Keratinocyte (primary cell): ENCODE measurements around the gene UBE2R2. TPM values are rescaled to one million over a fixed set of nuclear protein-coding genes. Genes with fewer than 3 reads are reported as not detected.

Source experiments
- DNase-seq: peaks from one replicate; pipeline ENCODE4 v3.0.0-alpha.2; 2011; ENCODE audit warnings: low read depth, missing footprints, low spot score
- FAIRE-seq: peaks from 2 replicates; lab custom pipeline; 2011; peaks lifted over from hg19 to GRCh38; lab: Jason Lieb, UNC
- H2AFZ ChIP-seq: 2 replicates; pipeline ENCODE4 v1.6.0; 2012; ENCODE audit warnings: low read length, control low read depth, inconsistent platforms; ENCODE audit not compliant: control insufficient read depth
- H3K27ac ChIP-seq: 2 replicates; pipeline ENCODE4 v1.5.1; 2011; ENCODE audit warnings: low read length; ENCODE audit not compliant: control insufficient read depth, insufficient read depth
- H3K27me3 ChIP-seq: 3 replicates; pipeline ENCODE4 v1.6.0; 2011; ENCODE audit warnings: low read length; ENCODE audit not compliant: control insufficient read depth, insufficient read depth; ENCODE audit errors: extremely low read depth
- H3K36me3 ChIP-seq, 2 experiments: 2 replicates in 1 of 2; 3 replicates in 1 of 2; pipeline ENCODE4 v1.5.1; 2011; ENCODE audit warnings: low read length in 2 of 2, mild to moderate bottlenecking in 1 of 2; ENCODE audit not compliant: control insufficient read depth in 2 of 2, insufficient read depth in 2 of 2; ENCODE audit errors: extremely low read depth in 1 of 2
- H3K4me1 ChIP-seq: 3 replicates; pipeline ENCODE4 v1.5.1; 2011; ENCODE audit warnings: low read length; ENCODE audit not compliant: control insufficient read depth, insufficient read depth; ENCODE audit errors: extremely low read depth
- H3K4me2 ChIP-seq: 3 replicates; pipeline ENCODE4 v1.6.0; 2011; ENCODE audit warnings: low read depth, low read length; ENCODE audit not compliant: control insufficient read depth, insufficient read depth; ENCODE audit errors: extremely low read depth
- H3K4me3 ChIP-seq, 3 experiments: fragments of 200-600 bp in 1 of 3; sonication (generic) in 1 of 3; 2 replicates in 2 of 3; 3 replicates in 1 of 3; pipeline ENCODE4 v1.5.1; 2011 to 2016; ENCODE audit warnings: low read length in 3 of 3, mild to moderate bottlenecking in 3 of 3, control low read depth in 2 of 3, inconsistent platforms in 1 of 3, low read depth in 1 of 3, mixed read lengths in 1 of 3, mixed run types in 1 of 3, moderate library complexity in 1 of 3; ENCODE audit not compliant: control insufficient read depth in 2 of 3, insufficient read depth in 2 of 3; ENCODE audit errors: extremely low read depth in 1 of 3
- H3K79me2 ChIP-seq: 2 replicates; pipeline ENCODE4 v1.6.0; 2012; ENCODE audit warnings: low read length; ENCODE audit not compliant: control insufficient read depth, insufficient read depth
- H3K9ac ChIP-seq: 3 replicates; pipeline ENCODE4 v1.6.0; 2011; ENCODE audit warnings: low read length; ENCODE audit not compliant: control insufficient read depth, insufficient read depth; ENCODE audit errors: extremely low read depth
- H3K9me1 ChIP-seq: 3 replicates; pipeline ENCODE4 v1.6.0; 2011; ENCODE audit warnings: low read length; ENCODE audit not compliant: control insufficient read depth, insufficient read depth; ENCODE audit errors: extremely low read depth
- H3K9me3 ChIP-seq: 2 replicates; pipeline ENCODE4 v1.5.1; 2012; ENCODE audit warnings: low read depth, low read length; ENCODE audit not compliant: control insufficient read depth
- H4K20me1 ChIP-seq: 3 replicates; pipeline ENCODE4 v1.6.0; 2011; ENCODE audit warnings: low read length; ENCODE audit not compliant: control insufficient read depth, insufficient read depth; ENCODE audit errors: extremely low read depth
- EZH2 ChIP-seq: IDR thresholded peaks from one replicate; pipeline ENCODE4 v1.6.1; 2012; ENCODE audit warnings: inconsistent platforms, mild to moderate bottlenecking, low read length, moderate library complexity
- dilution Hi-C: fragments of 300-500 bp; cut with MboI; formaldehyde crosslinking; loops from one replicate; pipeline ENCODE4 v1.7.0; 2020; ENCODE audit warnings: low sequenced_read_pairs; ENCODE audit not compliant: extremely low pct_ligation_motif_present
- polyA plus RNA-seq, 5 experiments: library from polyadenylated mRNA; depleted of rRNA in 3 of 5; stranded (reverse) in 3 of 5; stranded (forward) in 1 of 5; unstranded in 1 of 5; fragments of >200 nt; gene quantifications; 1 replicate in 1 of 5; 2 replicates in 3 of 5; 3 replicates in 1 of 5; pipeline versions ENCODE4 v1.2.1 to v1.2.3, GENCODE V29; 2011 to 2012; ENCODE audit warnings: missing spikeins in 2 of 5, low read depth in 1 of 5, low replicate concordance in 1 of 5
- TF ChIP-seq, protein P1 (sequence below), 3 experiments: IDR thresholded peaks in 1 of 3; conservative IDR thresholded peaks in 1 of 3; optimal IDR thresholded peaks in 1 of 3; 2 replicates in 2 of 3; 3 replicates in 1 of 3; pipeline versions ENCODE3 to v1.5.1; 2011; ENCODE audit warnings: low read length in 3 of 3, mild to moderate bottlenecking in 3 of 3, moderate library complexity in 2 of 3, control low read depth in 1 of 3, inconsistent platforms in 1 of 3; ENCODE audit not compliant: insufficient read depth in 2 of 3; ENCODE audit errors: extremely low read depth in 1 of 3

UBE2R2 gene
- polyA plus RNA-seq, 1 donor (not counting 4 experiments of a cell fraction or from before 2014, with no cell fraction given): 20.5 TPM

DNA sequence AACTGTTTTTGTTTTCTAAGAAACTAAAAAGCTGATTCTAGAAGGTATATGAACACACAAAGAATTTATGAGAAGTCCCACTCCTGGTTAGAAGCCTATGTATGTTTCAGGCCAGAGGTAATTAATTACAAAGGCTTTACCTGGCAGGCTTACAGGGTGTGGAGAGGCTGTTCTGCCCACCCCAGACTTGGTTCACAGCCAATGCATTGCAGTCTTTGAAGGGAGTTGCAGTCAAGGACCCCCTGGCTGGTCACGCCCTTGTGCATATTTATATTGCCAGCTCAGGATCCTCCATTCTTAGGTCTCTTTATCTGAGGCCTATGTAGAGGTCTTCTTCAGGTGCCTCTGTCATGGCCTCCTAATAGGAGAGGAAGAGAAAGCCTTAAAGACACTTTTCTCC, 35.2 kb upstream of the UBE2R2 start:
- H3K9ac ChIP-seq: no peak overlapping the region
- no peaks in the 10 kb centered on the region for H3K9me3 ChIP-seq
- TF ChIP-seq, protein P1, sequence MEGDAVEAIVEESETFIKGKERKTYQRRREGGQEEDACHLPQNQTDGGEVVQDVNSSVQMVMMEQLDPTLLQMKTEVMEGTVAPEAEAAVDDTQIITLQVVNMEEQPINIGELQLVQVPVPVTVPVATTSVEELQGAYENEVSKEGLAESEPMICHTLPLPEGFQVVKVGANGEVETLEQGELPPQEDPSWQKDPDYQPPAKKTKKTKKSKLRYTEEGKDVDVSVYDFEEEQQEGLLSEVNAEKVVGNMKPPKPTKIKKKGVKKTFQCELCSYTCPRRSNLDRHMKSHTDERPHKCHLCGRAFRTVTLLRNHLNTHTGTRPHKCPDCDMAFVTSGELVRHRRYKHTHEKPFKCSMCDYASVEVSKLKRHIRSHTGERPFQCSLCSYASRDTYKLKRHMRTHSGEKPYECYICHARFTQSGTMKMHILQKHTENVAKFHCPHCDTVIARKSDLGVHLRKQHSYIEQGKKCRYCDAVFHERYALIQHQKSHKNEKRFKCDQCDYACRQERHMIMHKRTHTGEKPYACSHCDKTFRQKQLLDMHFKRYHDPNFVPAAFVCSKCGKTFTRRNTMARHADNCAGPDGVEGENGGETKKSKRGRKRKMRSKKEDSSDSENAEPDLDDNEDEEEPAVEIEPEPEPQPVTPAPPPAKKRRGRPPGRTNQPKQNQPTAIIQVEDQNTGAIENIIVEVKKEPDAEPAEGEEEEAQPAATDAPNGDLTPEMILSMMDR (optimal IDR thresholded peaks at IDR 0.05 in 1 of 3, IDR thresholded peaks at IDR 0.05 in 1 of 3, conservative IDR thresholded peaks at IDR 0.05 in 1 of 3; ENCODE audit: extremely low read depth in 1 of 3, insufficient read depth in 2 of 3, low read length in 3 of 3): no peak
- TF ChIP-seq EZH2: no peak
- no peaks in the 10 kb centered on the region for H3K27me3 ChIP-seq
- no peak for FAIRE-seq
- peaks cover 0 to 3% of the 10 kb centered on the region in 2 experiments for H3K36me3 ChIP-seq
- H3K4me2 ChIP-seq: no peak overlapping the region
- DNase-seq: no peak
- no peaks in the 10 kb centered on the region for H4K20me1 ChIP-seq
- H3K79me2 ChIP-seq: no peaks in the 10 kb centered on the region
- no peaks in the 10 kb centered on the region for H3K9me1 ChIP-seq
- H3K4me1 ChIP-seq: peaks cover 31% of the 10 kb centered on the region
- no peak overlapping the region for H3K4me3 ChIP-seq
- dilution Hi-C loops: no loop called here
- no peak overlapping the region for H2AFZ ChIP-seq
- H3K27ac ChIP-seq: no peak overlapping the region

DNA sequence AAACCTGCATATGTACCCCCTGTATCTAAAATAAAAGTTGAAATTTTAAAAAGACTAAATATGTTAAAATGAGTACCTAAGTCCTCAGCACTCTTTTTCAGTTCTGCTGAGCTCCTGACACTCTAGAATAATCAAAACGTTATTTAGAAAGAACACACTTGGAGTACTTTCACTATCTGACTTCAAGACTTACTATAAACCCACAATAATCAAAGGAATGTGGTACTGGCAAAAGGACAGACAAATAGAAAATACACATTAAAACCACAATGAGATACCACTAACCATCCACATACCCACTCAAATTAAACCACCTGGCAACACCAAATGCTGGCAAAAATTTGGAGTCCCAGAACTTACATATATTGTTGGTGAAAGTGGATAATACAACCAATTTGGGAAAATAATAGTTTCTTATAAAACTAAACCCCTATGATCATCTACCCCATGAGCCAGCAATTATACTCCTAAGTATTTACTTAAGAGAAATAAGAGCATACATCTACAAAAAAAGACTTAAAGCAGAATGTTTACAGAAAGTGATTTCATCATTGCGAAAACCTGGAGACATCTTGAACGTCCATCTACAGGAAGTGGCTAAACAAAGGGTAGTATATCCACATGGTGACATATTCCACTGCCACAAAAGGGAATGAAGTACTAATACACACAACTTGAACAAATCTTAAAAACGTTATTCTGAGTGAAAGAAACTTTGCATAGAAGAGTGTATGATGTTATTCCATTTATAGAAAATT, 34.4 kb upstream of the UBE2R2 start:
- TF ChIP-seq, protein P1 (optimal IDR thresholded peaks at IDR 0.05 in 1 of 3, IDR thresholded peaks at IDR 0.05 in 1 of 3, conservative IDR thresholded peaks at IDR 0.05 in 1 of 3; ENCODE audit: extremely low read depth in 1 of 3, insufficient read depth in 2 of 3, low read length in 3 of 3): no peak
- TF ChIP-seq EZH2: no peak
- Histone ChIP-seq H3K36me3 (peaks cover 0 to 3% of the 10 kb centered on the region in 2 experiments), H3K79me2 (no peaks in the 10 kb centered on the region), H3K4me3 (no peak overlapping the region), H3K9me3 (no peaks in the 10 kb centered on the region), H4K20me1 (no peaks in the 10 kb centered on the region), H3K4me1 (peaks cover 31% of the 10 kb centered on the region), H3K27me3 (no peaks in the 10 kb centered on the region), H2AFZ (no peak overlapping the region), H3K27ac (no peak overlapping the region), H3K4me2 (no peak overlapping the region), H3K9me1 (no peaks in the 10 kb centered on the region), H3K9ac (no peak overlapping the region)
- dilution Hi-C loops: no loop called here
- no peak for DNase-seq
- no peak for FAIRE-seq
